Measurements from ENCODE around the gene KCNA1. TPM values are rescaled to one million over a fixed set of nuclear protein-coding genes. Genes with fewer than 3 reads are reported as not detected.

Gene KCNA1
- polyA plus RNA-seq, 1 donor from 2014 or later: 14.7 TPM

GRCh38 chr12:4867384-4867783 lies 42.3 kb upstream of the KCNA1 start:
- TF ChIP-seq REST (IDR thresholded peaks at IDR 0.05; ENCODE audit: borderline replicate concordance) (no peak), EZH2 (IDR thresholded peaks at IDR 0.05; ENCODE audit: borderline replicate concordance, insufficient read depth, low read length, poor library complexity, severe bottlenecking) (no peak), EP300 (conservative IDR thresholded peaks at IDR 0.05; ENCODE audit: poor library complexity, severe bottlenecking) (no peak), RAD21 (conservative IDR thresholded peaks at IDR 0.05) (no peak), POLR2AphosphoS5 (IDR thresholded peaks at IDR 0.05) (no peak), MXI1 (conservative IDR thresholded peaks at IDR 0.05; ENCODE audit: poor library complexity, severe bottlenecking) (no peak)
- Histone ChIP-seq H3K27me3 (ENCODE audit: insufficient read depth, low read depth, low read length) (no peaks in the 10 kb centered on the region), H3K9me2 (ENCODE audit: insufficient read depth, low read length) (no peaks in the 10 kb centered on the region), H3F3A (ENCODE audit: insufficient read depth, low read length, poor library complexity, severe bottlenecking) (no peaks in the 10 kb centered on the region), H3K9me3 (ENCODE audit: low read length) (no peaks in the 10 kb centered on the region), H3K4me3 (ENCODE audit: low read length) (no peak overlapping the region), H4K20me1 (ENCODE audit: insufficient read depth) (no peaks in the 10 kb centered on the region), H3K79me2 (replicated peaks; ENCODE audit: insufficient read depth, low read length) (no peaks in the 10 kb centered on the region), H3K36me3 (ENCODE audit: insufficient read depth, low read length) (no peaks in the 10 kb centered on the region), H3K4me2 (ENCODE audit: low read length) (no peak overlapping the region), H3K9ac (ENCODE audit: low read length) (no peak overlapping the region), H3K27ac (ENCODE audit: low read length) (no peak overlapping the region), H2AFZ (ENCODE audit: low read depth, low read length) (no peak overlapping the region)

GRCh38 chr12:4870423-4870822 lies 39.3 kb upstream of the KCNA1 start:
- no peak overlapping the region for H2AFZ ChIP-seq (ENCODE audit: low read depth, low read length)
- no peak overlapping the region for H3K4me2 ChIP-seq (ENCODE audit: low read length)
- TF ChIP-seq POLR2AphosphoS5 (IDR thresholded peaks at IDR 0.05): no peak
- TF ChIP-seq EP300 (conservative IDR thresholded peaks at IDR 0.05; ENCODE audit: poor library complexity, severe bottlenecking): no peak
- TF ChIP-seq REST (IDR thresholded peaks at IDR 0.05; ENCODE audit: borderline replicate concordance): no peak
- no peak for TF ChIP-seq TAF1 (IDR thresholded peaks at IDR 0.05; ENCODE audit: low read depth)
- TF ChIP-seq SMC3 (conservative IDR thresholded peaks at IDR 0.05; ENCODE audit: poor library complexity): no peak
- no peak for TF ChIP-seq RAD21 (conservative IDR thresholded peaks at IDR 0.05)
- no peak for TF ChIP-seq CTCF (IDR thresholded peaks at IDR 0.05; ENCODE audit: poor library complexity, severe bottlenecking)

More at GRCh38 chr12:4870423-4870822, 39.3 kb upstream of the KCNA1 start:
- Histone ChIP-seq H3K27me3 (ENCODE audit: insufficient read depth, low read depth, low read length) (no peaks in the 10 kb centered on the region), H3K27ac (ENCODE audit: low read length) (no peak overlapping the region), H3K9me2 (ENCODE audit: insufficient read depth, low read length) (no peaks in the 10 kb centered on the region), H3K9me3 (ENCODE audit: low read length) (no peaks in the 10 kb centered on the region), H4K20me1 (ENCODE audit: insufficient read depth) (no peaks in the 10 kb centered on the region), H3K4me3 (ENCODE audit: low read length) (no peak overlapping the region), H3F3A (ENCODE audit: insufficient read depth, low read length, poor library complexity, severe bottlenecking) (no peaks in the 10 kb centered on the region), H3K9ac (ENCODE audit: low read length) (no peak overlapping the region), H3K36me3 (ENCODE audit: insufficient read depth, low read length) (no peaks in the 10 kb centered on the region), H3K79me2 (replicated peaks; ENCODE audit: insufficient read depth, low read length) (no peaks in the 10 kb centered on the region)
